Progenitor cell of endocrine pancreas (in vitro differentiated cells): Measurements from ENCODE around the gene WDR83. TPM values are rescaled to one million over a fixed set of nuclear protein-coding genes. Genes with fewer than 3 reads are reported as not detected.
"Not testable (repeated sequence)": the region's sequence is repeated elsewhere in the genome, so short reads cannot be mapped to it uniquely, and the experiment has no call there.

Experiments
- DNase-seq: peaks from one replicate; pipeline ENCODE4 v3.0.0; 2021; ENCODE audit warnings: low spot score; ENCODE audit not compliant: unreplicated experiment
- H3K27ac Mint-ChIP-seq: 2 replicates; pipeline ENCODE4 v1.8.0; 2021; ENCODE audit warnings: mild to moderate bottlenecking, moderate library complexity, mixed read lengths
- H3K27me3 Mint-ChIP-seq: 2 replicates; pipeline ENCODE4 v1.8.0; 2021; ENCODE audit warnings: mixed read lengths
- H3K36me3 Mint-ChIP-seq: 2 replicates; pipeline ENCODE4 v1.8.0; 2022; ENCODE audit warnings: mixed read lengths; ENCODE audit not compliant: insufficient read depth
- H3K4me1 Mint-ChIP-seq: 2 replicates; pipeline ENCODE4 v1.8.0; 2021; ENCODE audit warnings: low read depth, mixed read lengths
- H3K4me3 Mint-ChIP-seq: 2 replicates; pipeline ENCODE4 v1.8.0; 2021; ENCODE audit warnings: low read depth, mild to moderate bottlenecking, moderate library complexity, mixed read lengths
- H3K9me3 Mint-ChIP-seq: 2 replicates; pipeline ENCODE4 v1.8.0; 2021; ENCODE audit warnings: low read depth, mixed read lengths
- CTCF ChIP-seq: fragments of 200-600 bp; sonication (generic); IDR thresholded peaks from one replicate; pipeline ENCODE4 v1.5.0; 2021; ENCODE audit warnings: antibody characterized with exemption, mild to moderate bottlenecking; ENCODE audit not compliant: unreplicated experiment
- total RNA-seq: library from RNA; stranded (reverse); gene quantifications from 2 replicates; pipeline ENCODE4 v1.2.1, GENCODE V29; 2021

The WDR83 gene
- total RNA-seq, 1 donor from 2014 or later = 17.2 TPM

GRCh38 chr19:12641456-12641855 lies 25.2 kb upstream of the WDR83 start:
- H3K4me3 Mint-ChIP-seq = no peak overlapping the region
- peaks cover 5% of the 10 kb centered on the region for H3K27me3 Mint-ChIP-seq
- no peak for DNase-seq
- H3K4me1 Mint-ChIP-seq = peaks cover 2% of the 10 kb centered on the region
- peaks cover 2% of the 10 kb centered on the region for H3K36me3 Mint-ChIP-seq
- no peak for TF ChIP-seq CTCF
- H3K9me3 Mint-ChIP-seq = no peaks in the 10 kb centered on the region
- no peak overlapping the region for H3K27ac Mint-ChIP-seq

- no peaks in the 10 kb centered on the region for H3K9me3 Mint-ChIP-seq
- TF ChIP-seq CTCF = no peak
- H3K27me3 Mint-ChIP-seq = peaks cover 5% of the 10 kb centered on the region
- H3K4me1 Mint-ChIP-seq = peaks cover 2% of the 10 kb centered on the region
- H3K27ac Mint-ChIP-seq = no peak overlapping the region
- no peak for DNase-seq
- H3K36me3 Mint-ChIP-seq = peaks cover 5% of the 10 kb centered on the region
- no peak overlapping the region for H3K4me3 Mint-ChIP-seq
Measured at GRCh38 chr19:12642506-12642905, 24.1 kb upstream of the WDR83 start.

- H3K27me3 Mint-ChIP-seq, H3K4me1 Mint-ChIP-seq, DNase-seq, H3K4me3 Mint-ChIP-seq, H3K36me3 Mint-ChIP-seq, H3K9me3 Mint-ChIP-seq, H3K27ac Mint-ChIP-seq: not testable (repeated sequence)
Measured at GRCh38 chr19:12643716-12644115, 22.9 kb upstream of the WDR83 start.

GRCh38 chr19:12646551-12646950 lies 20.1 kb upstream of the WDR83 start:
- Mint-ChIP-seq H3K36me3 (peaks cover 15% of the 10 kb centered on the region), H3K9me3 (no peaks in the 10 kb centered on the region), H3K4me1 (no peaks in the 10 kb centered on the region), H3K27me3 (no peaks in the 10 kb centered on the region), H3K27ac (no peak overlapping the region), H3K4me3 (no peak overlapping the region)
- DNase-seq = no peak
- TF ChIP-seq CTCF = no peak

- DNase-seq = no peak
- Mint-ChIP-seq H3K36me3 (peaks cover 15% of the 10 kb centered on the region), H3K27me3 (no peaks in the 10 kb centered on the region), H3K4me3 (no peak overlapping the region), H3K4me1 (no peaks in the 10 kb centered on the region), H3K27ac (peak overlapping the region; percentile 71), H3K9me3 (no peaks in the 10 kb centered on the region)
- no peak for TF ChIP-seq CTCF
Measured at GRCh38 chr19:12647047-12647446, 19.6 kb upstream of the WDR83 start.

GRCh38 chr19:12647490-12648071 lies 19.0 kb upstream of the WDR83 start:
- TF ChIP-seq CTCF = no peak
- Mint-ChIP-seq H3K4me3 (no peak overlapping the region), H3K27ac (peak overlapping the region; percentile 71), H3K4me1 (no peaks in the 10 kb centered on the region), H3K9me3 (no peaks in the 10 kb centered on the region), H3K27me3 (no peaks in the 10 kb centered on the region), H3K36me3 (peaks cover 15% of the 10 kb centered on the region)
- DNase-seq = no peak
